Activated CD4-positive, alpha-beta T cell treated with anti-CD3 and anti-CD28 coated beads, Interleukin-10, Interleukin-2, amounts not matched to agents 100 ng/mL and 50 ng/mL, durations not matched to agents 16 hours and 8 hours (primary cell): ENCODE measurements around the gene ISM1.
A peak's percentile ranks its signal among the peaks of the same experiment; 100 is the strongest.

Experiments
- DNase-seq: peaks from one replicate; pipeline ENCODE4 v3.0.0-alpha.2; 2020

The ISM1 gene

GRCh38 chr20:13285408-13285807 lies 64.3 kb downstream of the ISM1 start:
- DNase-seq = no peak

GRCh38 chr20:13286052-13286451 lies 65.0 kb downstream of the ISM1 start:
- no peak for DNase-seq

- no peak for DNase-seq
Observed at GRCh38 chr20:13286607-13287006, 65.5 kb downstream of the ISM1 start.

GRCh38 chr20:13288357-13288756 lies 67.3 kb downstream of the ISM1 start:
- DNase-seq = no peak

GRCh38 chr20:13289031-13289430 lies 68.0 kb downstream of the ISM1 start:
- DNase-seq = no peak

- DNase-seq = no peak
Observed at GRCh38 chr20:13290724-13291123, 69.7 kb downstream of the ISM1 start.

GRCh38 chr20:13291157-13291556 lies 70.1 kb downstream of the ISM1 start:
- no peak for DNase-seq

- no peak for DNase-seq
Observed at GRCh38 chr20:13292201-13292885, 71.3 kb downstream of the ISM1 start.

- DNase-seq = no peak
Observed at GRCh38 chr20:13294522-13294921, 73.4 kb downstream of the ISM1 start.

GRCh38 chr20:13295637-13296036 lies 74.6 kb downstream of the ISM1 start:
- DNase-seq = no peak

- DNase-seq = no peak
Observed at GRCh38 chr20:13296070-13296469, 75.0 kb downstream of the ISM1 start.

- no peak for DNase-seq
Observed at GRCh38 chr20:13297147-13297899, 76.2 kb downstream of the ISM1 start.

GRCh38 chr20:13298692-13299373 lies 77.8 kb downstream of the ISM1 start:
- DNase-seq = no peak

- DNase-seq = no peak
Observed at GRCh38 chr20:13299401-13299800, 78.3 kb downstream of the ISM1 start.

- no peak for DNase-seq
Observed at GRCh38 chr20:13301596-13301995, 80.5 kb downstream of the ISM1 start.

GRCh38 chr20:13302647-13303450 lies 81.8 kb downstream of the ISM1 start:
- peak; percentile 51 for DNase-seq

GRCh38 chr20:13305284-13305683 lies 84.2 kb downstream of the ISM1 start:
- DNase-seq = no peak

GRCh38 chr20:13307562-13308163 lies 86.6 kb downstream of the ISM1 start:
- DNase-seq = no peak

GRCh38 chr20:13312300-13312699 lies 91.2 kb downstream of the ISM1 start:
- peak; percentile 0 for DNase-seq

GRCh38 chr20:13313201-13313600 lies 92.1 kb downstream of the ISM1 start:
- no peak for DNase-seq

- no peak for DNase-seq
Observed at GRCh38 chr20:13317439-13317838, 96.4 kb downstream of the ISM1 start.

- no peak for DNase-seq
Observed at GRCh38 chr20:13318871-13319521, 97.9 kb downstream of the ISM1 start.
